HG03103 (cell line): Measurements from ENCODE around the gene SRP72.
A peak's percentile ranks its signal among the peaks of the same experiment; 100 is the strongest.

ENCODE experiments used
- ATAC-seq: cut with Tn5 transposase; IDR thresholded peaks from one replicate; pipeline ENCODE4 v1.9.1; 2021; ENCODE audit warnings: low read depth; ENCODE audit not compliant: unreplicated experiment

The SRP72 gene

GRCh38 chr4:56540826-56541225 is 73.4 kb downstream of the SRP72 start:
- ATAC-seq = no peak

DNA sequence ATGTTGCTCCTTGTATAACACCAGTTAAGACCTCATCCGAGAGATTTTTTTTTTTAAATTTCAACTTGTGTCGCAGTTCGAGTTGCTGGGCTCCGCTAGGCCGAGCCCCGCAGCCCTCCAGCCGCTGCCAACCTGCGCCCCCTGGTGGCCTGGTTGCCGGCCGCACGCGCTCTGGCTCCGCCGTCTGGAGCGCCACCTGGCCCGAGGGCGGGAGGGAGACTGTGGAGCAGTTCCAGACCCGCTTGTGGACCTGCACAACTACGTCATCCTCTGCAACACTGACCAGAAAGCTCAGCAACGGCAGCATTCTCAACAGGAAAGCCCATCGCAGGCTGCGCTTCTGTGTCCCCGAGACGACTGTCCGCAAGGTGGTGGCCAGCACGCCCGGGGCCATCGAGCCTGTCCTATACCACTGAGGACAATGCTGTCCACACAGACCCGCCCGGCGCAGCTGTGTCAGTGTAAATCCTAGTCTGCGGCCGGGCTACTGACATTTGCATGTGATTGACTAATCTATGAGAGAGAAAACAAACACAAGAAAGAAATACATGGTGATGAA is 77.2 kb downstream of the SRP72 start:
- ATAC-seq = peak; percentile 98

DNA sequence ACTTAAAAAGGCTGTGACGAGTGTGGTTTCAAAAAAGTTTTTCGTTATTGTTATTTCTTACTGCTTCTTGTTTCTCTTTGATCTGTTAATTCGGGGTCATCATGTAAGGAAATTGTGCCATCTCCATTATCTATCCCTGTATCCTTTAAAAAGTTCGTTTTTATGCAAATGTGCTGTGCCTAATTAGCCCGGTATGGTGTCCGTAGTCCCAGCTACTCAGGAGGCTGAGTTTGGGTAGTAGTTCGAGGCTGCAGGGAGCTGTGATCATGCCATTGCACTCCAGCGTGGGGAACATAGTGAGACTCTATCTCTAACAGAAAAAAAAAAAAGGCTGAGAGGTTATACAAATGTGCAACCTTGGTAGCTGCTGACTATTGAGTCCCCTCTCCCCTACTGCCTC is 83.2 kb downstream of the SRP72 start:
- ATAC-seq = no peak

DNA sequence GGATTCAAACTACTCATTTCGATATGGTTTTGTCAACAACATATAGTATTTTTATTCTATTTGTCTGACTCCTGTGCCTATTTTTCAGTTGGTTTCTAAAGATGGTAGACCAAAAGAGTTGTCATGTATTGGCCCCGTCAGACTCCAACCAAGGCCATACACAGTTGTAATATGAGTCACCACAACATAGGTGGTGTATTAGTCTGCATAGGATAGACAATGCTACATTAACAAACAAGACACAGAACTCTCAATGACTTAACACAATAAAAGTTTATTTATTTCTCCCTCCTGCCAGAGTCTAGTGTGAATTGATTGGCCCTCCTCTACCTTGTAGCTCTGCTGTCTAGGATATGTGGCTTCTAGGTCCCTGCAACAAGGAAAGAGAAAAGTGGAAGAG is 84.1 kb downstream of the SRP72 start:
- ATAC-seq = no peak

DNA sequence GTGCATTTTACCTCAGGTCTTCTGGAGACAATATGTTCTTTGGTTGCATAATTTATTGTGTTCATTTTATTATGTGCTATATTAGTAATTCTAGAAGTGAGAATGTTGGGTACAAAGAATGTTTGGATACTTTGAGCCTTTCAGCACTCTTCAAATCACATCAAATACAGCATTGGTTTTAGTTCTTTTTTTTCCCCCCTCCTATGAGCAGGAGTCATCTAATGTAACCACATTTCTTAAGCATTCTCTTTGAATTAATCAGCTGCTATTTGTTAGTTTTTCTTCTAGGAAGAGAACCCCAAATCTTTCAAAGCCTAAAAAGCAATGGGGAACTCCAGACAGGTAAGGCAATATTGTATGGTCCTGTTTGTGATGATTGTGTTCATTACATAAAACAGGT is 84.9 kb downstream of the SRP72 start:
- ATAC-seq = no peak
